Astrocyte (in vitro differentiated cells and primary cell): ENCODE measurements around the gene EXD3.

Experiments
- EZH2 ChIP-seq: IDR thresholded peaks from 2 replicates; pipeline ENCODE4 v1.6.1; 2012; ENCODE audit warnings: mild to moderate bottlenecking, low read length, inconsistent platforms; ENCODE audit not compliant: insufficient read depth
- TF ChIP-seq, protein P1 (sequence below): IDR thresholded peaks from 2 replicates; pipeline ENCODE4 v1.5.1; 2011; ENCODE audit warnings: low read depth, mild to moderate bottlenecking, inconsistent platforms, low read length, moderate library complexity; ENCODE audit not compliant: insufficient read depth

DNA sequence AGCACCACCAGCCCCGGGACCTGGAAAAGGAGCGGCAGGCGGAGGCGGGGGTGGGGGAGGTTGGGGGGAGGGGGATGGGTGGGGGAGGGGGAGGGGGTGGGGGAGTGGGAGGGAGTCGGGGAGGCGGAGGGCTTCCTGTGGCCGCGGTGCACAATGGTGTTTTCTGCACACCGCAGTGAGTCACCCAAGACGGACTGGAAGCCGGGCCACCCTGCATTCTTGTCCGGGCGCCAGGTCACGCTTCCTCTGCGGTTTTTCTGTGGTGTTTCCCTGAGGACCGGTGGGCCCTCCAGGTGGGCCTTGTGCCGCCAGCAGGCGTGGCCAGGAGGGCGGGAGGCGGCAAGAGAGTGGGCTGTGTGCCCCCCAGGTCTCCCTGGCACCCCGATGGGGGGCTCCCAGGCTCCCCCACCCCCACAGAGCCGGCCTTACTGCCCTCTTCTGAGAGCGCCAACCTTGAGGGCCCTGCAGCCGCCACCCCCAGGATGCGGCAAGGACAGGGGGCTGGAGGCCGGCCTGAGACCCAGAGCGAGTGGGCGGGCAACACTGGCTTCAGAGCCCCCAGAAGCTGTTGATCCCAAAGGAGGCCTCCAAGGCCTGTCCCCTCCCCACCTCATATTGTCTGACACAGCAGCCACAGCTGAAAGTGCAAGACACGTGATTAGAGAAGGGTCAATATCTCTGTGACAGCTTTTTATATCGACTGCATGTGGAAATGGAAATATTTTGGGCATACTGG lies 11.1 kb downstream of the EXD3 start:
- TF ChIP-seq, protein P1, sequence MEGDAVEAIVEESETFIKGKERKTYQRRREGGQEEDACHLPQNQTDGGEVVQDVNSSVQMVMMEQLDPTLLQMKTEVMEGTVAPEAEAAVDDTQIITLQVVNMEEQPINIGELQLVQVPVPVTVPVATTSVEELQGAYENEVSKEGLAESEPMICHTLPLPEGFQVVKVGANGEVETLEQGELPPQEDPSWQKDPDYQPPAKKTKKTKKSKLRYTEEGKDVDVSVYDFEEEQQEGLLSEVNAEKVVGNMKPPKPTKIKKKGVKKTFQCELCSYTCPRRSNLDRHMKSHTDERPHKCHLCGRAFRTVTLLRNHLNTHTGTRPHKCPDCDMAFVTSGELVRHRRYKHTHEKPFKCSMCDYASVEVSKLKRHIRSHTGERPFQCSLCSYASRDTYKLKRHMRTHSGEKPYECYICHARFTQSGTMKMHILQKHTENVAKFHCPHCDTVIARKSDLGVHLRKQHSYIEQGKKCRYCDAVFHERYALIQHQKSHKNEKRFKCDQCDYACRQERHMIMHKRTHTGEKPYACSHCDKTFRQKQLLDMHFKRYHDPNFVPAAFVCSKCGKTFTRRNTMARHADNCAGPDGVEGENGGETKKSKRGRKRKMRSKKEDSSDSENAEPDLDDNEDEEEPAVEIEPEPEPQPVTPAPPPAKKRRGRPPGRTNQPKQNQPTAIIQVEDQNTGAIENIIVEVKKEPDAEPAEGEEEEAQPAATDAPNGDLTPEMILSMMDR, result no peak
- no peak for TF ChIP-seq EZH2
